B cell (primary cell): ENCODE data around the gene TMA7. TPM values are rescaled to one million over a fixed set of nuclear protein-coding genes. Genes with fewer than 3 reads are reported as not detected.

Experiments used
- ATAC-seq: fragments of 200-7000 bp; cut with Tn5 transposase; one replicate; pipeline ENCODE4 v1.10.0; 2021; ENCODE audit warnings: low read depth, mild to moderate bottlenecking, moderate number of reproducible peaks, moderate library complexity
- CTCF ChIA-PET: fragments of 350-600 bp; sonication (Branson Sonifier 250); formaldehyde crosslinking; loops from one replicate; lab custom pipeline; 2021; ENCODE audit warnings: antibody characterized with exemption, inconsistent platforms; lab: Charles Lee
- POLR2A ChIA-PET: fragments of 350-600 bp; sonication (Branson Sonifier 250); formaldehyde crosslinking; loops from one replicate; lab custom pipeline; 2021; ENCODE audit warnings: antibody characterized with exemption; lab: Charles Lee
- DNase-seq: peaks from one replicate; pipeline ENCODE4 v3.0.0; 2013
- H2AFZ ChIP-seq: 2 replicates; pipeline ENCODE4 v1.6.1; 2012; ENCODE audit warnings: mild to moderate bottlenecking, low read depth, low read length; ENCODE audit not compliant: insufficient read depth, poor library complexity, severe bottlenecking
- H3K27ac ChIP-seq, 2 donors: 1 replicate in 1 of 2; 2 replicates in 1 of 2; pipeline ENCODE4 v1.5.1; 2012 to 2013; ENCODE audit warnings: low read length in 2 of 2, mild to moderate bottlenecking in 2 of 2, moderate library complexity in 1 of 2
- H3K27me3 ChIP-seq, 4 experiments: fragments of 200-600 bp in 1 of 4; sonication (generic) in 1 of 4; replicated peaks in 1 of 4; 1 replicate in 2 of 4; 2 replicates in 2 of 4; pipeline versions ENCODE4 v1.6.1 to v1.7.0; 2013 to 2016; ENCODE audit warnings: low read length in 3 of 4, mild to moderate bottlenecking in 2 of 4, mixed read lengths in 1 of 4, moderate library complexity in 1 of 4; ENCODE audit not compliant: insufficient read depth in 4 of 4, control insufficient read depth in 3 of 4; ENCODE audit errors: control extremely low read depth in 1 of 4
- H3K36me3 ChIP-seq, 2 experiments: replicated peaks in 1 of 2; 1 replicate in 1 of 2; 2 replicates in 1 of 2; pipeline versions ENCODE4 v1.6.1 to v1.7.1; 2013; ENCODE audit warnings: low read length in 1 of 2; ENCODE audit not compliant: insufficient read depth in 2 of 2, control insufficient read depth in 1 of 2; ENCODE audit errors: control extremely low read depth in 1 of 2, extremely low read depth in 1 of 2
- H3K4me1 ChIP-seq, 2 donors: fragments of 200-600 bp in 1 of 2; sonication (generic) in 1 of 2; 1 replicate in 1 of 2; 2 replicates in 1 of 2; pipeline versions ENCODE4 v1.5.1 to v1.6.1; 2013 to 2017; ENCODE audit warnings: low read length in 2 of 2; ENCODE audit not compliant: control insufficient read depth in 2 of 2, insufficient read depth in 2 of 2
- H3K4me2 ChIP-seq: replicated peaks from 2 replicates; pipeline ENCODE3; 2012; ENCODE audit warnings: mild to moderate bottlenecking, low read depth, low read length; ENCODE audit not compliant: poor library complexity, severe bottlenecking
- H3K4me3 ChIP-seq, 5 experiments: fragments of 200-600 bp in 1 of 5; sonication (generic) in 1 of 5; 1 replicate in 3 of 5; 2 replicates in 2 of 5; pipeline versions ENCODE4 v1.5.1 to v1.7.0; 2011 to 2016; ENCODE audit warnings: low read length in 4 of 5, mild to moderate bottlenecking in 4 of 5, low read depth in 2 of 5, control low read depth in 1 of 5, moderate library complexity in 1 of 5; ENCODE audit not compliant: insufficient read depth in 1 of 5; ENCODE audit errors: control extremely low read depth in 1 of 5, extremely low read depth in 1 of 5
- H3K79me2 ChIP-seq: fragments of 200-600 bp; sonication (generic); one replicate; pipeline ENCODE4 v1.6.0; 2016; ENCODE audit warnings: low read length; ENCODE audit not compliant: control insufficient read depth, insufficient read depth
- H3K9ac ChIP-seq: fragments of 200-600 bp; sonication (generic); 2 replicates; pipeline ENCODE4 v1.6.1; 2017; ENCODE audit warnings: mild to moderate bottlenecking, low read length, moderate library complexity
- H3K9me3 ChIP-seq, 3 donors: one replicate each; pipeline versions ENCODE4 v1.6.1 to v1.7.1; 2013; ENCODE audit warnings: low read length in 2 of 3; ENCODE audit not compliant: control insufficient read depth in 2 of 3, insufficient read depth in 1 of 3; ENCODE audit errors: control extremely low read depth in 1 of 3
- H4K20me1 ChIP-seq: 2 replicates; pipeline ENCODE4 v1.6.0; 2012; ENCODE audit warnings: mild to moderate bottlenecking, low read length; ENCODE audit not compliant: insufficient read depth, control insufficient read depth, poor library complexity, severe bottlenecking
- H3K27ac Mint-ChIP-seq: one replicate; pipeline ENCODE4 v1.8.0; 2021; ENCODE audit warnings: mixed read lengths
- H3K27me3 Mint-ChIP-seq: one replicate; pipeline ENCODE4 v1.8.0; 2021; ENCODE audit warnings: mixed read lengths
- H3K4me1 Mint-ChIP-seq: one replicate; pipeline ENCODE4 v1.8.0; 2021; ENCODE audit warnings: mixed read lengths
- H3K4me3 Mint-ChIP-seq: one replicate; pipeline ENCODE4 v1.8.0; 2021; ENCODE audit warnings: mixed read lengths
- H3K9me3 Mint-ChIP-seq: one replicate; pipeline ENCODE4 v1.8.0; 2022; ENCODE audit warnings: mixed read lengths; ENCODE audit not compliant: insufficient read depth
- EZH2 ChIP-seq: IDR thresholded peaks from 2 replicates; pipeline ENCODE4 v1.6.1; 2012; ENCODE audit warnings: borderline replicate concordance, low read depth, mild to moderate bottlenecking, moderate library complexity, low read length; ENCODE audit not compliant: insufficient read depth, poor library complexity, severe bottlenecking
- WGBS: methylation state at CpG from one replicate; pipeline ENCODE4 v1.1.5; 2013; ENCODE audit warnings: missing lambda C conversion rate; ENCODE audit not compliant: insufficient coverage; 5-methylcytosine and 5-hydroxymethylcytosine counted together
- intact Hi-C: fragments of 100-400 bp; cut with micrococcal nuclease; formaldehyde crosslinking; loops from one replicate; pipeline ENCODE4 v1.10.0; 2022
- polyA plus RNA-seq: library from polyadenylated mRNA; depleted of rRNA; stranded (reverse); fragments of >200 nt; gene quantifications from 2 replicates; pipeline ENCODE4 v1.2.3, GENCODE V29; 2012
- total RNA-seq, 2 donors: library from RNA; stranded (reverse); fragments of 120-200 nt in 1 of 2; gene quantifications; 1 replicate in 1 of 2; 2 replicates in 1 of 2; pipeline versions ENCODE4 v1.2.3 to v1.2.4, GENCODE V29; 2013 to 2022
- TF ChIP-seq, protein P1 (sequence below): fragments of 200-600 bp; IDR thresholded peaks from one replicate; pipeline ENCODE4 v1.8.0; 2022; ENCODE audit warnings: antibody characterized with exemption, mild to moderate bottlenecking

Gene TMA7
- total and polyA plus RNA-seq, 2 donors (not counting 1 experiment from before 2014, with no cell fraction given): 169 to 194 TPM

GRCh38 chr3:48419149-48419548 lies 20.9 kb upstream of the TMA7 start:
- intact Hi-C loops: no loop called here
- H3K4me3 ChIP-seq: no peak overlapping the region
- H3K4me1 ChIP-seq: no peaks in the 10 kb centered on the region
- H3K27me3 ChIP-seq: no peaks in the 10 kb centered on the region
- H3K79me2 ChIP-seq: no peaks in the 10 kb centered on the region
- no peaks in the 10 kb centered on the region for H3K4me1 Mint-ChIP-seq
- H3K27ac ChIP-seq: no peak overlapping the region
- H3K27ac Mint-ChIP-seq: no peak overlapping the region
- no peaks in the 10 kb centered on the region for H3K9me3 ChIP-seq
- no peaks in the 10 kb centered on the region for H4K20me1 ChIP-seq
- TF ChIP-seq, protein P1, sequence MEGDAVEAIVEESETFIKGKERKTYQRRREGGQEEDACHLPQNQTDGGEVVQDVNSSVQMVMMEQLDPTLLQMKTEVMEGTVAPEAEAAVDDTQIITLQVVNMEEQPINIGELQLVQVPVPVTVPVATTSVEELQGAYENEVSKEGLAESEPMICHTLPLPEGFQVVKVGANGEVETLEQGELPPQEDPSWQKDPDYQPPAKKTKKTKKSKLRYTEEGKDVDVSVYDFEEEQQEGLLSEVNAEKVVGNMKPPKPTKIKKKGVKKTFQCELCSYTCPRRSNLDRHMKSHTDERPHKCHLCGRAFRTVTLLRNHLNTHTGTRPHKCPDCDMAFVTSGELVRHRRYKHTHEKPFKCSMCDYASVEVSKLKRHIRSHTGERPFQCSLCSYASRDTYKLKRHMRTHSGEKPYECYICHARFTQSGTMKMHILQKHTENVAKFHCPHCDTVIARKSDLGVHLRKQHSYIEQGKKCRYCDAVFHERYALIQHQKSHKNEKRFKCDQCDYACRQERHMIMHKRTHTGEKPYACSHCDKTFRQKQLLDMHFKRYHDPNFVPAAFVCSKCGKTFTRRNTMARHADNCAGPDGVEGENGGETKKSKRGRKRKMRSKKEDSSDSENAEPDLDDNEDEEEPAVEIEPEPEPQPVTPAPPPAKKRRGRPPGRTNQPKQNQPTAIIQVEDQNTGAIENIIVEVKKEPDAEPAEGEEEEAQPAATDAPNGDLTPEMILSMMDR: no peak
- TF ChIP-seq EZH2: no peak
- POLR2A ChIA-PET: no interaction called here
- CTCF ChIA-PET: interaction anchor here (1.2 to 1.4 kb wide), 3 partner anchors 16 to 145 kb away, joined by 4 to 8 read pairs (median 4); no protein-coding TSS in a partner anchor
- WGBS: 89% methylated on average over 9 of the region's 9 CpGs
- ATAC-seq: no peak
- no peak overlapping the region for H3K4me3 Mint-ChIP-seq
- no peak overlapping the region for H3K9ac ChIP-seq
- DNase-seq: no peak
- no peak overlapping the region for H3K4me2 ChIP-seq
- no peaks in the 10 kb centered on the region for H3K9me3 Mint-ChIP-seq
- H2AFZ ChIP-seq: no peak overlapping the region
- no peaks in the 10 kb centered on the region for H3K36me3 ChIP-seq
- no peaks in the 10 kb centered on the region for H3K27me3 Mint-ChIP-seq

DNA sequence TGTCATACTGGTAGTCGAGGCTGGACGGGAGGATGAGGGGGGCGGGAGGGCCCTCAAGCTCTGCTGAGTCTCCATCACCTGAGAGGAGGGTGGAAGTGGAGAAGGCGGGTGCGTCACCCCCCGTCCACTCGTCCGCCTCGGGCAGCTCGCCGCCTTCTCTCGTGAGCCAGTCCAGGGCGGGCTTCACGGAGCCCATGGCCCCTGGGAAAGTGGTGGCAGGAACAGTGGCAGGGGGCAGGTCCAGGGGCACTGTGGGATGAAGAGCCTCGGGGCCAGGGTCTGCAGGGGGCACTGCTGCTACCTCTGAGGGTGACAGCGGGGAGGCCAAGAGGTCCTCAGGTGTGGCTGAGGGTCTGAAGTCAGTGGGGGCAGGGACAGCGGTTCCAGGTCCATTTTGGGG lies 20.5 kb upstream of the TMA7 start:
- Histone ChIP-seq H3K27ac (no peak overlapping the region), H3K36me3 (no peaks in the 10 kb centered on the region), H3K27me3 (no peaks in the 10 kb centered on the region), H3K79me2 (no peaks in the 10 kb centered on the region), H3K4me3 (no peak overlapping the region), H3K4me2 (no peak overlapping the region), H4K20me1 (no peaks in the 10 kb centered on the region), H3K4me1 (no peaks in the 10 kb centered on the region), H3K9me3 (no peaks in the 10 kb centered on the region), H2AFZ (no peak overlapping the region), H3K9ac (no peak overlapping the region)
- TF ChIP-seq, protein P1: no peak
- TF ChIP-seq EZH2: no peak
- H3K9me3 Mint-ChIP-seq: no peaks in the 10 kb centered on the region
- no peaks in the 10 kb centered on the region for H3K4me1 Mint-ChIP-seq
- WGBS: 90% methylated on average over 15 of the region's 17 CpGs
- H3K27ac Mint-ChIP-seq: no peak overlapping the region
- intact Hi-C loops: no loop called here
- ATAC-seq (no peak), DNase-seq (no peak)
- no peaks in the 10 kb centered on the region for H3K27me3 Mint-ChIP-seq
- POLR2A ChIA-PET: no interaction called here
- CTCF ChIA-PET: interaction anchor here (1.2 to 1.4 kb wide), 3 partner anchors 15 to 146 kb away, joined by 4 to 8 read pairs (median 4); no protein-coding TSS in a partner anchor
- no peak overlapping the region for H3K4me3 Mint-ChIP-seq
